Loucy (cell line): Measurements from ENCODE around the gene SLC4A4.

Experiments used
- H2AFZ ChIP-seq: fragments of 200-600 bp; sonication (generic); 2 replicates; pipeline ENCODE4 v1.6.0; 2016; ENCODE audit warnings: antibody characterized with exemption, mild to moderate bottlenecking, low read length, moderate library complexity
- H3F3A ChIP-seq: fragments of 200-600 bp; 2 replicates; pipeline ENCODE4 v1.6.0; 2016; ENCODE audit warnings: antibody characterized with exemption, low read depth, mild to moderate bottlenecking
- H3K27me3 ChIP-seq: fragments of 200-600 bp; sonication (generic); 2 replicates; pipeline ENCODE4 v1.6.1; 2014; ENCODE audit warnings: low read length, mild to moderate bottlenecking; ENCODE audit not compliant: insufficient read depth, poor library complexity, severe bottlenecking
- H3K36me3 ChIP-seq: fragments of 200-600 bp; sonication (generic); 2 replicates; pipeline ENCODE4 v1.6.1; 2016; ENCODE audit warnings: low read length; ENCODE audit not compliant: insufficient read depth
- H3K4me1 ChIP-seq: fragments of 200-600 bp; sonication (generic); 2 replicates; pipeline ENCODE4 v1.5.1; 2014; ENCODE audit warnings: low read length, mild to moderate bottlenecking; ENCODE audit not compliant: insufficient read depth, poor library complexity, severe bottlenecking
- H3K4me2 ChIP-seq: fragments of 200-600 bp; sonication (generic); 2 replicates; pipeline ENCODE4 v1.6.0; 2014; ENCODE audit warnings: antibody characterized with exemption, low read length, low read depth, mild to moderate bottlenecking; ENCODE audit not compliant: poor library complexity, severe bottlenecking
- H3K4me3 ChIP-seq: fragments of 200-600 bp; sonication (generic); 2 replicates; pipeline ENCODE4 v1.5.1; 2014; ENCODE audit warnings: low read length, mild to moderate bottlenecking, mixed read lengths; ENCODE audit not compliant: poor library complexity, severe bottlenecking
- H3K79me2 ChIP-seq: fragments of 200-600 bp; sonication (generic); 2 replicates; pipeline ENCODE4 v1.6.1; 2014; ENCODE audit warnings: low read length; ENCODE audit not compliant: insufficient read depth
- H3K9ac ChIP-seq: fragments of 200-600 bp; sonication (generic); 2 replicates; pipeline ENCODE4 v1.6.0; 2014; ENCODE audit warnings: mild to moderate bottlenecking, low read depth, low read length, moderate library complexity; ENCODE audit not compliant: poor library complexity, severe bottlenecking
- H3K9me2 ChIP-seq: fragments of 200-600 bp; sonication (generic); replicated peaks from 2 replicates; pipeline ENCODE4 v1.6.1; 2016; ENCODE audit warnings: low read depth, low read length, mixed read lengths
- H3K9me3 ChIP-seq: fragments of 200-600 bp; sonication (generic); 2 replicates; pipeline ENCODE4 v1.6.1; 2014; ENCODE audit warnings: mild to moderate bottlenecking, antibody characterized with exemption, low read length, low read depth; ENCODE audit not compliant: insufficient read depth
- H4K20me1 ChIP-seq: fragments of 200-600 bp; sonication (generic); 2 replicates; pipeline ENCODE4 v1.6.0; 2014; ENCODE audit warnings: antibody characterized with exemption, low read length, mild to moderate bottlenecking; ENCODE audit not compliant: insufficient read depth, poor library complexity, severe bottlenecking
- EZH2phosphoT487 ChIP-seq: fragments of 200-600 bp; IDR thresholded peaks from 2 replicates; pipeline ENCODE4 v1.6.1; 2018; ENCODE audit warnings: antibody characterized with exemption, mild to moderate bottlenecking, moderate library complexity, borderline replicate concordance
- TF ChIP-seq, protein P1 (sequence below): fragments of 200-600 bp; sonication (generic); conservative IDR thresholded peaks from 2 replicates; pipeline ENCODE4 v1.5.1; 2014; ENCODE audit warnings: mild to moderate bottlenecking, antibody characterized with exemption, low read length

The SLC4A4 gene

DNA sequence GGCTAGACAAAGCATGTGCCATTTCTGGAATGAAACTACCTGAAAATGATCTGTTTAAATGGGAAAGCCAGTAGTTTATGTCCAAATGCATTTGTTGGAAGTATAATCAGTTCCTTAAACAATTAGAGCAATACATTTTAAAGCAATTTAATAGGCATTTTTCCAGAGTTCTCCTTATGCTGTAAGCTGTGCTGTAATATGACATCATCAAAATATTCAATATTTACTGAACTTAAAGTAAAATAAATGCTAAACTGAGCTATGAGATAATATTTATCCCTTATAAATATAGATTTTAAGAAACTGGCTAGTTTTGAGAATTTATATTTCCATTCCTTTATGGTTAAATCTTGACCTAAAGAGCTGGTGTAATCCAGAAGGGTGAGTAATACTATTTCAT is 7.9 kb downstream of the SLC4A4 start:
- Histone ChIP-seq H3K9me3 (no peaks in the 10 kb centered on the region), H3K36me3 (peaks cover 10% of the 10 kb centered on the region; the same call in 1 of the 2 replicates), H3K27me3 (no peaks in the 10 kb centered on the region), H3K79me2 (no peaks in the 10 kb centered on the region), H3K9me2 (no peaks in the 10 kb centered on the region), H3K4me3 (no peak overlapping the region), H2AFZ (no peak overlapping the region), H3K4me2 (no peak overlapping the region), H3K9ac (no peak overlapping the region), H4K20me1 (no peaks in the 10 kb centered on the region), H3K4me1 (peaks cover 28% of the 10 kb centered on the region), H3F3A (peaks cover 5% of the 10 kb centered on the region)
- TF ChIP-seq, protein P1, sequence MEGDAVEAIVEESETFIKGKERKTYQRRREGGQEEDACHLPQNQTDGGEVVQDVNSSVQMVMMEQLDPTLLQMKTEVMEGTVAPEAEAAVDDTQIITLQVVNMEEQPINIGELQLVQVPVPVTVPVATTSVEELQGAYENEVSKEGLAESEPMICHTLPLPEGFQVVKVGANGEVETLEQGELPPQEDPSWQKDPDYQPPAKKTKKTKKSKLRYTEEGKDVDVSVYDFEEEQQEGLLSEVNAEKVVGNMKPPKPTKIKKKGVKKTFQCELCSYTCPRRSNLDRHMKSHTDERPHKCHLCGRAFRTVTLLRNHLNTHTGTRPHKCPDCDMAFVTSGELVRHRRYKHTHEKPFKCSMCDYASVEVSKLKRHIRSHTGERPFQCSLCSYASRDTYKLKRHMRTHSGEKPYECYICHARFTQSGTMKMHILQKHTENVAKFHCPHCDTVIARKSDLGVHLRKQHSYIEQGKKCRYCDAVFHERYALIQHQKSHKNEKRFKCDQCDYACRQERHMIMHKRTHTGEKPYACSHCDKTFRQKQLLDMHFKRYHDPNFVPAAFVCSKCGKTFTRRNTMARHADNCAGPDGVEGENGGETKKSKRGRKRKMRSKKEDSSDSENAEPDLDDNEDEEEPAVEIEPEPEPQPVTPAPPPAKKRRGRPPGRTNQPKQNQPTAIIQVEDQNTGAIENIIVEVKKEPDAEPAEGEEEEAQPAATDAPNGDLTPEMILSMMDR, result no peak
- no peak for TF ChIP-seq EZH2phosphoT487

- peaks cover 22% of the 10 kb centered on the region for H3K4me1 ChIP-seq
Measured at GRCh38 chr4:71348586-71348985, 9.8 kb downstream of the SLC4A4 start.

GRCh38 chr4:71355045-71355444 is 16.2 kb downstream of the SLC4A4 start:
- TF ChIP-seq, protein P1, result no peak
- no peak for TF ChIP-seq EZH2phosphoT487
- no peak overlapping the region for H3K9ac ChIP-seq

More at GRCh38 chr4:71348586-71348985, 9.8 kb downstream of the SLC4A4 start:
- H3K9ac ChIP-seq, result no peak overlapping the region
- no peak overlapping the region for H3K4me3 ChIP-seq
- H3K4me2 ChIP-seq, result no peak overlapping the region
- no peak overlapping the region for H2AFZ ChIP-seq
- TF ChIP-seq, protein P1, result no peak
- TF ChIP-seq EZH2phosphoT487, result no peak
- peaks cover 21% of the 10 kb centered on the region; the same call in 1 of the 2 replicates for H3K36me3 ChIP-seq
- no peaks in the 10 kb centered on the region for H3K27me3 ChIP-seq
- H4K20me1 ChIP-seq, result no peaks in the 10 kb centered on the region
- no peaks in the 10 kb centered on the region for H3K79me2 ChIP-seq
- no peaks in the 10 kb centered on the region for H3F3A ChIP-seq
- H3K9me3 ChIP-seq, result no peaks in the 10 kb centered on the region
- no peaks in the 10 kb centered on the region for H3K9me2 ChIP-seq

More at GRCh38 chr4:71355045-71355444, 16.2 kb downstream of the SLC4A4 start:
- Histone ChIP-seq H3K79me2 (no peaks in the 10 kb centered on the region), H3K4me3 (no peak overlapping the region), H3K4me1 (no peaks in the 10 kb centered on the region), H3K9me3 (no peaks in the 10 kb centered on the region), H3K36me3 (peaks cover 35% of the 10 kb centered on the region; the same call in 1 of the 2 replicates), H4K20me1 (no peaks in the 10 kb centered on the region), H3K27me3 (no peaks in the 10 kb centered on the region), H3K4me2 (no peak overlapping the region), H3K9me2 (no peaks in the 10 kb centered on the region), H2AFZ (no peak overlapping the region), H3F3A (no peaks in the 10 kb centered on the region)
